ENCODE measurements around the gene PLEKHO1.

PLEKHO1 gene

GRCh38 chr1:150160964-150161621 lies 11.4 kb downstream of the PLEKHO1 start:
- TF ChIP-seq CTCF (conservative IDR thresholded peaks at IDR 0.05; ENCODE audit: low read depth, low read length), result peak; percentile 16; the same call in 1 of the 2 replicates
- peak overlapping the region; percentile 68 for H3K27ac ChIP-seq
- H4K20me1 ChIP-seq (ENCODE audit: insufficient read depth), result no peaks in the 10 kb centered on the region
- H3K4me2 ChIP-seq, result peak overlapping the region; percentile 98
- H3K4me3 ChIP-seq (IDR thresholded peaks at IDR 0.05; ENCODE audit: insufficient read depth, low read depth, low read length), result peak overlapping the region; percentile 58
- H3K79me2 ChIP-seq (ENCODE audit: insufficient read depth, low read depth), result no peaks in the 10 kb centered on the region
- H3K36me3 ChIP-seq (ENCODE audit: insufficient read depth), result no peaks in the 10 kb centered on the region
- 0 out of 2 replicates have a peak overlapping the region, but pooled peaks have one; percentile 8 for H2AFZ ChIP-seq (ENCODE audit: low read depth)
- no peaks in the 10 kb centered on the region for H3K27me3 ChIP-seq (ENCODE audit: insufficient read depth, low read depth)
- peaks cover 64% of the 10 kb centered on the region for H3K4me1 ChIP-seq (ENCODE audit: low read depth, poor library complexity, severe bottlenecking)
- peak overlapping the region; percentile 2; the same call in 1 of the 2 replicates for H3K9ac ChIP-seq

- H3K4me2 ChIP-seq, result peak overlapping the region; percentile 98; the same call in 1 of the 2 replicates
- peaks cover 71% of the 10 kb centered on the region for H3K4me1 ChIP-seq (ENCODE audit: low read depth, poor library complexity, severe bottlenecking)
- H3K27ac ChIP-seq, result peak overlapping the region; percentile 68
- peak; percentile 54 for TF ChIP-seq CTCF (conservative IDR thresholded peaks at IDR 0.05; ENCODE audit: low read depth, low read length)
- no peak overlapping the region for H2AFZ ChIP-seq (ENCODE audit: low read depth)
- H3K4me3 ChIP-seq (IDR thresholded peaks at IDR 0.05; ENCODE audit: insufficient read depth, low read depth, low read length), result no peak overlapping the region
- H3K9ac ChIP-seq, result no peak overlapping the region; the same call in 1 of the 2 replicates
- H4K20me1 ChIP-seq (ENCODE audit: insufficient read depth), result no peaks in the 10 kb centered on the region
- H3K79me2 ChIP-seq (ENCODE audit: insufficient read depth, low read depth), result no peaks in the 10 kb centered on the region
- H3K36me3 ChIP-seq (ENCODE audit: insufficient read depth), result no peaks in the 10 kb centered on the region
- H3K27me3 ChIP-seq (ENCODE audit: insufficient read depth, low read depth), result no peaks in the 10 kb centered on the region
Observed at GRCh38 chr1:150161747-150162581, 12.2 kb downstream of the PLEKHO1 start.

- Histone ChIP-seq H3K36me3 (ENCODE audit: insufficient read depth) (no peaks in the 10 kb centered on the region), H3K79me2 (ENCODE audit: insufficient read depth, low read depth) (no peaks in the 10 kb centered on the region), H4K20me1 (ENCODE audit: insufficient read depth) (no peaks in the 10 kb centered on the region), H3K4me1 (ENCODE audit: low read depth, poor library complexity, severe bottlenecking) (peaks cover 71% of the 10 kb centered on the region), H3K9ac (no peak overlapping the region), H3K27ac (no peak overlapping the region), H3K27me3 (ENCODE audit: insufficient read depth, low read depth) (no peaks in the 10 kb centered on the region), H3K4me3 (IDR thresholded peaks at IDR 0.05; ENCODE audit: insufficient read depth, low read depth, low read length) (no peak overlapping the region), H2AFZ (ENCODE audit: low read depth) (no peak overlapping the region), H3K4me2 (no peak overlapping the region)
- TF ChIP-seq CTCF (conservative IDR thresholded peaks at IDR 0.05; ENCODE audit: low read depth, low read length), result no peak; the same call in 1 of the 2 replicates
Observed at GRCh38 chr1:150162582-150162861, 12.8 kb downstream of the PLEKHO1 start.

GRCh38 chr1:150162862-150163706 lies 13.4 kb downstream of the PLEKHO1 start:
- Histone ChIP-seq H3K27ac (no peak overlapping the region), H3K36me3 (ENCODE audit: insufficient read depth) (no peaks in the 10 kb centered on the region), H3K4me2 (no peak overlapping the region), H3K4me3 (IDR thresholded peaks at IDR 0.05; ENCODE audit: insufficient read depth, low read depth, low read length) (no peak overlapping the region), H3K9ac (no peak overlapping the region), H3K4me1 (ENCODE audit: low read depth, poor library complexity, severe bottlenecking) (peaks cover 65% of the 10 kb centered on the region), H3K27me3 (ENCODE audit: insufficient read depth, low read depth) (no peaks in the 10 kb centered on the region), H3K79me2 (ENCODE audit: insufficient read depth, low read depth) (no peaks in the 10 kb centered on the region), H4K20me1 (ENCODE audit: insufficient read depth) (no peaks in the 10 kb centered on the region), H2AFZ (ENCODE audit: low read depth) (no peak overlapping the region)
- TF ChIP-seq CTCF (conservative IDR thresholded peaks at IDR 0.05; ENCODE audit: low read depth, low read length), result no peak

All from KMS-11 (cell line).